ENCODE data around the gene YAP1.

DNA sequence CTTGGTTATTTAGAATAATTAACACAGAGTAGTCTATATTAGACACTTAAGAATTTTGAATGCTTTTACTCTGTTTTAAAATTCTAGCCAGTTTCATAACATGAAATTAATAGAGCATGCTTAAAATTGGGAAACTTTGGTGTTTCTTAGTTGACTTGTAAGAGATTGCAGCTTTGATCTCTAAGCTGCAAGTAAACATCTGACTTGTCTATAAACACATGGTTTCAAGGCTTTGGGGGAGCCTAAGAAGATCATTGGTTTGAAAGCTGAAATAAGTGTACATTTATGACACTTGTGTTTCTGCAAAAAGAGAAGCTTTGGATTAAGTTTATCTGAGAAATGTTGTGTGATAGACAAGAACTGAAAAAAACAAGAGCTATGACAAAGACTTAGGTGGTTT is 37.8 kb downstream of the YAP1 start:
- no peak for TF ChIP-seq CTCF (IDR thresholded peaks at IDR 0.05)
- no peak for TF ChIP-seq POLR2AphosphoS5 (IDR thresholded peaks at IDR 0.05)
- no peak for TF ChIP-seq POLR2A (IDR thresholded peaks at IDR 0.05)
